Loucy (cell line): ENCODE measurements around the gene TMEFF1.

Source experiments
- H2AFZ ChIP-seq: fragments of 200-600 bp; sonication (generic); 2 replicates; pipeline ENCODE4 v1.6.0; 2016; ENCODE audit warnings: antibody characterized with exemption, mild to moderate bottlenecking, low read length, moderate library complexity
- H3F3A ChIP-seq: fragments of 200-600 bp; 2 replicates; pipeline ENCODE4 v1.6.0; 2016; ENCODE audit warnings: antibody characterized with exemption, low read depth, mild to moderate bottlenecking
- H3K27me3 ChIP-seq: fragments of 200-600 bp; sonication (generic); 2 replicates; pipeline ENCODE4 v1.6.1; 2014; ENCODE audit warnings: low read length, mild to moderate bottlenecking; ENCODE audit not compliant: insufficient read depth, poor library complexity, severe bottlenecking
- H3K36me3 ChIP-seq: fragments of 200-600 bp; sonication (generic); 2 replicates; pipeline ENCODE4 v1.6.1; 2016; ENCODE audit warnings: low read length; ENCODE audit not compliant: insufficient read depth
- H3K4me1 ChIP-seq: fragments of 200-600 bp; sonication (generic); 2 replicates; pipeline ENCODE4 v1.5.1; 2014; ENCODE audit warnings: low read length, mild to moderate bottlenecking; ENCODE audit not compliant: insufficient read depth, poor library complexity, severe bottlenecking
- H3K4me2 ChIP-seq: fragments of 200-600 bp; sonication (generic); 2 replicates; pipeline ENCODE4 v1.6.0; 2014; ENCODE audit warnings: antibody characterized with exemption, low read length, low read depth, mild to moderate bottlenecking; ENCODE audit not compliant: poor library complexity, severe bottlenecking
- H3K4me3 ChIP-seq: fragments of 200-600 bp; sonication (generic); 2 replicates; pipeline ENCODE4 v1.5.1; 2014; ENCODE audit warnings: low read length, mild to moderate bottlenecking, mixed read lengths; ENCODE audit not compliant: poor library complexity, severe bottlenecking
- H3K79me2 ChIP-seq: fragments of 200-600 bp; sonication (generic); 2 replicates; pipeline ENCODE4 v1.6.1; 2014; ENCODE audit warnings: low read length; ENCODE audit not compliant: insufficient read depth
- H3K9ac ChIP-seq: fragments of 200-600 bp; sonication (generic); 2 replicates; pipeline ENCODE4 v1.6.0; 2014; ENCODE audit warnings: mild to moderate bottlenecking, low read depth, low read length, moderate library complexity; ENCODE audit not compliant: poor library complexity, severe bottlenecking
- H3K9me2 ChIP-seq: fragments of 200-600 bp; sonication (generic); replicated peaks from 2 replicates; pipeline ENCODE4 v1.6.1; 2016; ENCODE audit warnings: low read depth, low read length, mixed read lengths
- H3K9me3 ChIP-seq: fragments of 200-600 bp; sonication (generic); 2 replicates; pipeline ENCODE4 v1.6.1; 2014; ENCODE audit warnings: mild to moderate bottlenecking, antibody characterized with exemption, low read length, low read depth; ENCODE audit not compliant: insufficient read depth
- H4K20me1 ChIP-seq: fragments of 200-600 bp; sonication (generic); 2 replicates; pipeline ENCODE4 v1.6.0; 2014; ENCODE audit warnings: antibody characterized with exemption, low read length, mild to moderate bottlenecking; ENCODE audit not compliant: insufficient read depth, poor library complexity, severe bottlenecking
- EZH2phosphoT487 ChIP-seq: fragments of 200-600 bp; IDR thresholded peaks from 2 replicates; pipeline ENCODE4 v1.6.1; 2018; ENCODE audit warnings: antibody characterized with exemption, mild to moderate bottlenecking, moderate library complexity, borderline replicate concordance
- TF ChIP-seq, protein P1 (sequence below): fragments of 200-600 bp; sonication (generic); conservative IDR thresholded peaks from 2 replicates; pipeline ENCODE4 v1.5.1; 2014; ENCODE audit warnings: mild to moderate bottlenecking, antibody characterized with exemption, low read length

Gene TMEFF1

DNA sequence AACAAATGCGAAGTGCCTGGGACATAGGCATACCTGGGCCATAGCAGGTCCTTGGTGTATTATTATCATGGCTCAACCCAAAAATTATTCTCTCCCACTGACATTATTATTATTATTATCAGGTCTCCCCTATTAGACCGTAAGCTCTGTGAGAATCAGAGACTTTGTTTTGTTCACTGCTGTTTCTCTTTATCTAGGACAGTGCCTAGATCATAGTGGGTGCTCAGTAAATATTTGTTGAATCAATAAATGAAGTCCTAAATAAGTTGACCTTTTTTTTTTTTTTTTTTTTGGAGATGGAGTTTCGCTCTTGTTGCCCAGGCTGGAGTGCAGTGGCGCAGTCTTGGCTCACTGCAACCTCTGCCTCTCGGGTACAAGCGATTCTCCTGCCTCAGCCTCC is 4.9 kb upstream of the TMEFF1 start:
- TF ChIP-seq, protein P1, sequence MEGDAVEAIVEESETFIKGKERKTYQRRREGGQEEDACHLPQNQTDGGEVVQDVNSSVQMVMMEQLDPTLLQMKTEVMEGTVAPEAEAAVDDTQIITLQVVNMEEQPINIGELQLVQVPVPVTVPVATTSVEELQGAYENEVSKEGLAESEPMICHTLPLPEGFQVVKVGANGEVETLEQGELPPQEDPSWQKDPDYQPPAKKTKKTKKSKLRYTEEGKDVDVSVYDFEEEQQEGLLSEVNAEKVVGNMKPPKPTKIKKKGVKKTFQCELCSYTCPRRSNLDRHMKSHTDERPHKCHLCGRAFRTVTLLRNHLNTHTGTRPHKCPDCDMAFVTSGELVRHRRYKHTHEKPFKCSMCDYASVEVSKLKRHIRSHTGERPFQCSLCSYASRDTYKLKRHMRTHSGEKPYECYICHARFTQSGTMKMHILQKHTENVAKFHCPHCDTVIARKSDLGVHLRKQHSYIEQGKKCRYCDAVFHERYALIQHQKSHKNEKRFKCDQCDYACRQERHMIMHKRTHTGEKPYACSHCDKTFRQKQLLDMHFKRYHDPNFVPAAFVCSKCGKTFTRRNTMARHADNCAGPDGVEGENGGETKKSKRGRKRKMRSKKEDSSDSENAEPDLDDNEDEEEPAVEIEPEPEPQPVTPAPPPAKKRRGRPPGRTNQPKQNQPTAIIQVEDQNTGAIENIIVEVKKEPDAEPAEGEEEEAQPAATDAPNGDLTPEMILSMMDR, result no peak
- no peak for TF ChIP-seq EZH2phosphoT487
- no peaks in the 10 kb centered on the region for H3K9me2 ChIP-seq
- H3K36me3 ChIP-seq, result no peaks in the 10 kb centered on the region
- no peaks in the 10 kb centered on the region for H3K79me2 ChIP-seq
- H3K4me3 ChIP-seq, result no peak overlapping the region
- no peak overlapping the region for H3K4me2 ChIP-seq
- no peak overlapping the region for H2AFZ ChIP-seq
- H3K4me1 ChIP-seq, result peaks cover 6% of the 10 kb centered on the region
- H3K27me3 ChIP-seq, result no peaks in the 10 kb centered on the region
- H3K9me3 ChIP-seq, result no peaks in the 10 kb centered on the region
- H3K9ac ChIP-seq, result no peak overlapping the region
- no peaks in the 10 kb centered on the region; the same call in 1 of the 2 replicates for H3F3A ChIP-seq
- H4K20me1 ChIP-seq, result no peaks in the 10 kb centered on the region

DNA sequence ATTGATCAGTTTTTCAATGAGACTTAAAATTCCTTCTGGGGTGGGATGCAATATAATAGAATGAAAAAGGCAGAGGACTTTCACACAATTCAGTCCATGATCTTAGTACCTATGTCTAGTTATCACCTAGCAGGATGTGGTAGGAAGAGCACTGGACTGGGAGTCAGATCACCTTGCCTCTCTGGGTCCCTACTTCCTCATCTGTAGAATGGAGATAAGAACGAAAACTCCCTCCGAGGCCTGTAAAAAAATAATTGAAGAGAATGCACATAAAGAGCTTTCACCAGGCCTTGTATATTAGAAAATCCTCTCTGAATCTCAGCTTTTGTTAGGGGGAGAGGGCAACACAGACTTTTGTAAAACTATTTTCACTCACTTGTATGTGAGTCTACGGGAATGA is 681 bp upstream of the TMEFF1 start:
- H3F3A ChIP-seq, result no peaks in the 10 kb centered on the region; the same call in 1 of the 2 replicates
- no peaks in the 10 kb centered on the region for H3K9me2 ChIP-seq
- H3K27me3 ChIP-seq, result no peaks in the 10 kb centered on the region
- H3K4me1 ChIP-seq, result peaks cover 23% of the 10 kb centered on the region
- TF ChIP-seq, protein P1, result no peak
- TF ChIP-seq EZH2phosphoT487, result no peak
- no peaks in the 10 kb centered on the region for H3K36me3 ChIP-seq
- H3K79me2 ChIP-seq, result peaks cover 14% of the 10 kb centered on the region; the same call in 1 of the 2 replicates
- H3K4me2 ChIP-seq, result peak overlapping the region; percentile 74
- H3K9me3 ChIP-seq, result no peaks in the 10 kb centered on the region
- H3K9ac ChIP-seq, result peak overlapping the region; percentile 66
- peak overlapping the region; percentile 91 for H3K4me3 ChIP-seq
- no peaks in the 10 kb centered on the region for H4K20me1 ChIP-seq
- H2AFZ ChIP-seq, result peak overlapping the region; percentile 98

DNA sequence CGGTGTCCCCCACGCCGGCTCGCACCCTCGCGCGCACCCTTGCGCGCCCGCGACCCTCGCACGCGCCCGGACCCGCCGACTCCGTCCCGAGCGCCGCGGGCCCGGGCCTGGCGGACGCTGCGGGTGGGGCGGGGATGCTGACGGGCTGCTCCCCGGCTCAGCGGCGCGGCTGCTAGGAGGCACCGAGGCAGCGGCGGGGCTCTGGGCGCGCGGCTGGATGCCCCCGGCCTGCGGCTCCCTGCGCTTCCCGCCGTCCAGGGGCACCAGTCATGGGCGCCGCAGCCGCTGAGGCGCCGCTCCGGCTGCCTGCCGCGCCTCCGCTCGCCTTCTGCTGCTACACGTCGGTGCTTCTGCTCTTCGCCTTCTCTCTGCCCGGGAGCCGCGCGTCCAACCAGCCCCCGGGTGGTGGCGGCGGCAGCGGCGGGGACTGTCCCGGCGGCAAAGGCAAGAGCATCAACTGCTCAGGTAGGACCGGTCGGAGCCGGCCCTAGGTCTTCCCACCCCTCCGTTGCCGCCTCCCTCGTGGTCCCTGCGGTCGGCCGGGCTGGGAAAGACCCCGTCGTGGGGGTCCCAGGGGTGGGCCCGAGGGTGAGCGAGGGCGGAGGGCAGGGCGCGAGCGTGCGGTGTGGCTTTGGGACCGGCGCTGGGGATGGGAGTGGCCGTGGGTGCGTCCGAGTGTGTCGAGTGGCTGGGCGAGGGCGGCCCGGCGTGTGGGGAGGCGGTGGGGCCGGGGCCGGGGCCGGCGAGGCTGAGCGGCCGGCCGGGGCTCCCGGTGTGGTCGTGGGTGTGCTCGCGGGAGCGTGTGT is 530 bp downstream of the TMEFF1 start:
- H4K20me1 ChIP-seq, result no peaks in the 10 kb centered on the region
- H3K4me1 ChIP-seq, result peaks cover 23% of the 10 kb centered on the region
- peak overlapping the region; percentile 81 for H3K4me2 ChIP-seq
- no peaks in the 10 kb centered on the region; the same call in 1 of the 2 replicates for H3F3A ChIP-seq
- H3K79me2 ChIP-seq, result peaks cover 14% of the 10 kb centered on the region; the same call in 1 of the 2 replicates
- H3K27me3 ChIP-seq, result no peaks in the 10 kb centered on the region
- H2AFZ ChIP-seq, result peak overlapping the region; percentile 99
- TF ChIP-seq, protein P1, result no peak
- TF ChIP-seq EZH2phosphoT487, result no peak
- no peaks in the 10 kb centered on the region for H3K9me3 ChIP-seq
- H3K36me3 ChIP-seq, result no peaks in the 10 kb centered on the region
- H3K9me2 ChIP-seq, result no peaks in the 10 kb centered on the region
- peak overlapping the region; percentile 91 for H3K4me3 ChIP-seq
- H3K9ac ChIP-seq, result peak overlapping the region; percentile 77
